Thyroid gland (tissue), 4 donors: Measurements from ENCODE around the gene TEX11.

Experiments used
- POLR2A ChIP-seq, 2 donors: fragments of 450-650 bp; IDR thresholded peaks; one replicate each; pipeline ENCODE4 v1.6.1; 2017; ENCODE audit warnings: antibody characterized with exemption in 2 of 2, mild to moderate bottlenecking in 2 of 2, moderate library complexity in 1 of 2
- TF ChIP-seq, protein P1 (sequence below), 6 experiments: fragments of 200-600 bp in 3 of 6; fragments of 450-650 bp in 3 of 6; sonication (generic) in 3 of 6; IDR thresholded peaks; one replicate each; pipeline ENCODE4 v1.5.1; 2016 to 2019; ENCODE audit warnings: antibody characterized with exemption in 6 of 6, mild to moderate bottlenecking in 2 of 6, inconsistent platforms in 1 of 6, moderate library complexity in 1 of 6

DNA sequence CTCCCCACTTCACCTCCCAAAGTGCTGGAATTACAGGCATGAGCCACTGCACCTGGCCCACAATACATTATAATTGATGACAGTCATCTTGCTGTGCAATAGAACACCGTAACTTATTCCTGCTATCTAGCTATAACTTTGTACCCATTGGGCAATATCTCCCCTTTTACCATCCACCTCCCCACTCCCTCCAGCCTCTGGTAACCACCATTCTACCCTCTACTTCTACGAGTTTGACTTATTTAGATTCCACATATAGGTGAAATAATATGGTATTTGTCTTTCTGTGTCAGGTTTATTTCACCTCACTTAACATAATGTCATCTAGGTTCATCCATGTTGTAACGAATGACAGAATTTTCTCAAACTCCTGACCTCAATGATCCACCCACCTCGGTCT, 8.2 kb upstream of the TEX11 start:
- no peak for TF ChIP-seq POLR2A (IDR thresholded peaks at IDR 0.05)
- TF ChIP-seq, protein P1, sequence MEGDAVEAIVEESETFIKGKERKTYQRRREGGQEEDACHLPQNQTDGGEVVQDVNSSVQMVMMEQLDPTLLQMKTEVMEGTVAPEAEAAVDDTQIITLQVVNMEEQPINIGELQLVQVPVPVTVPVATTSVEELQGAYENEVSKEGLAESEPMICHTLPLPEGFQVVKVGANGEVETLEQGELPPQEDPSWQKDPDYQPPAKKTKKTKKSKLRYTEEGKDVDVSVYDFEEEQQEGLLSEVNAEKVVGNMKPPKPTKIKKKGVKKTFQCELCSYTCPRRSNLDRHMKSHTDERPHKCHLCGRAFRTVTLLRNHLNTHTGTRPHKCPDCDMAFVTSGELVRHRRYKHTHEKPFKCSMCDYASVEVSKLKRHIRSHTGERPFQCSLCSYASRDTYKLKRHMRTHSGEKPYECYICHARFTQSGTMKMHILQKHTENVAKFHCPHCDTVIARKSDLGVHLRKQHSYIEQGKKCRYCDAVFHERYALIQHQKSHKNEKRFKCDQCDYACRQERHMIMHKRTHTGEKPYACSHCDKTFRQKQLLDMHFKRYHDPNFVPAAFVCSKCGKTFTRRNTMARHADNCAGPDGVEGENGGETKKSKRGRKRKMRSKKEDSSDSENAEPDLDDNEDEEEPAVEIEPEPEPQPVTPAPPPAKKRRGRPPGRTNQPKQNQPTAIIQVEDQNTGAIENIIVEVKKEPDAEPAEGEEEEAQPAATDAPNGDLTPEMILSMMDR (IDR thresholded peaks at IDR 0.05) = no peak
